IMR-90 (cell line): ENCODE measurements around the gene NOX3. TPM values are rescaled to one million over a fixed set of nuclear protein-coding genes. Genes with fewer than 3 reads are reported as not detected.

Experiments
- ATAC-seq: fragments of 200-7000 bp; cut with Tn5 transposase; 2 replicates; pipeline ENCODE4 v1.9.1; 2020; ENCODE audit warnings: low read depth, mild to moderate bottlenecking, moderate library complexity
- BruUV-seq: library from RNA; stranded (reverse); fragments of 400-500 nt; replicated peaks from 2 replicates; lab custom pipeline; 2021; lab: Mats Ljungman, UMichigan
- CTCF ChIA-PET: fragments of 300-600 bp; formaldehyde crosslinking; extraction: SDS; loops from one replicate; lab custom pipeline; 2021; ENCODE audit warnings: antibody characterized with exemption; lab: Yijun Ruan, JAX
- POLR2A ChIA-PET: fragments of 300-600 bp; sonication (Branson Sonifier 250); formaldehyde crosslinking; loops from one replicate; lab custom pipeline; 2022; ENCODE audit warnings: antibody characterized with exemption; ENCODE audit not compliant: unreplicated experiment; lab: Charles Lee
- DNase-seq: peaks from one replicate; pipeline ENCODE4 v3.0.0; 2013
- H2AFZ ChIP-seq: replicated peaks from 2 replicates; pipeline ENCODE3; 2013; ENCODE audit warnings: low read length, mild to moderate bottlenecking; ENCODE audit not compliant: poor library complexity
- H2AK5ac ChIP-seq: 2 replicates; pipeline ENCODE4 v1.6.1; 2013; ENCODE audit warnings: low read depth, low read length, inconsistent platforms
- H2AK9ac ChIP-seq: replicated peaks from 2 replicates; pipeline ENCODE3; 2013; ENCODE audit warnings: mild to moderate bottlenecking, low read depth, low read length, moderate library complexity; ENCODE audit not compliant: poor library complexity
- H2BK120ac ChIP-seq: 2 replicates; pipeline ENCODE4 v1.6.1; 2013; ENCODE audit warnings: low read depth, low read length, inconsistent platforms
- H2BK15ac ChIP-seq: 3 replicates; pipeline ENCODE4 v1.6.1; 2013; ENCODE audit warnings: low read depth, low read length, inconsistent platforms
- H2BK20ac ChIP-seq: 2 replicates; pipeline ENCODE4 v1.6.1; 2013; ENCODE audit warnings: low read depth, mild to moderate bottlenecking, inconsistent platforms, low read length, moderate library complexity
- H2BK5ac ChIP-seq: 2 replicates; pipeline ENCODE4 v1.6.1; 2013; ENCODE audit warnings: mild to moderate bottlenecking, low read depth, low read length, inconsistent platforms; ENCODE audit not compliant: poor library complexity, severe bottlenecking
- H3K14ac ChIP-seq: replicated peaks from 2 replicates; pipeline ENCODE4 v1.6.1; 2013; ENCODE audit warnings: low read depth, low read length, inconsistent platforms
- H3K18ac ChIP-seq: 2 replicates; pipeline ENCODE4 v1.6.1; 2013; ENCODE audit warnings: low read depth, low read length, control low read depth
- H3K23ac ChIP-seq: 2 replicates; pipeline ENCODE4 v1.6.1; 2013; ENCODE audit warnings: low read depth, low read length, inconsistent platforms
- H3K27ac ChIP-seq: 2 replicates; pipeline ENCODE4 v1.5.1; 2013; ENCODE audit warnings: mild to moderate bottlenecking, control low read depth, low read length; ENCODE audit not compliant: insufficient read depth
- H3K27me3 ChIP-seq: 2 replicates; pipeline ENCODE4 v1.6.1; 2013; ENCODE audit warnings: low read length; ENCODE audit not compliant: control insufficient read depth, insufficient read depth
- H3K36me3 ChIP-seq: 2 replicates; pipeline ENCODE4 v1.6.1; 2013; ENCODE audit warnings: low read length, mixed read lengths; ENCODE audit not compliant: control insufficient read depth, insufficient read depth
- H3K4ac ChIP-seq: 2 replicates; pipeline ENCODE4 v1.6.1; 2013; ENCODE audit warnings: low read depth, low read length, inconsistent platforms
- H3K4me1 ChIP-seq: 2 replicates; pipeline ENCODE4 v1.6.1; 2013; ENCODE audit warnings: low read length, mixed read lengths; ENCODE audit not compliant: control insufficient read depth, insufficient read depth
- H3K4me2 ChIP-seq: 2 replicates; pipeline ENCODE4 v1.6.1; 2013; ENCODE audit warnings: low read depth, mild to moderate bottlenecking, control low read depth, low read length, moderate library complexity
- H3K4me3 ChIP-seq: 2 replicates; pipeline ENCODE4 v1.5.1; 2013; ENCODE audit warnings: low read depth, mild to moderate bottlenecking, control low read depth, low read length, moderate library complexity; ENCODE audit not compliant: insufficient read depth
- H3K56ac ChIP-seq: 2 replicates; pipeline ENCODE4 v1.6.1; 2013; ENCODE audit warnings: low read length, inconsistent platforms; ENCODE audit not compliant: insufficient read depth; ENCODE audit errors: extremely low read depth
- H3K79me1 ChIP-seq, 2 experiments: 2 replicates each; pipeline ENCODE4 v1.6.1; 2013; ENCODE audit warnings: low read length in 2 of 2, inconsistent platforms in 1 of 2, low read depth in 1 of 2
- H3K9ac ChIP-seq: 2 replicates; pipeline ENCODE4 v1.6.1; 2013; ENCODE audit warnings: low read depth, low read length, control low read depth
- H3K9me1 ChIP-seq: 2 replicates; pipeline ENCODE4 v1.6.1; 2013; ENCODE audit warnings: low read length, inconsistent platforms; ENCODE audit not compliant: insufficient read depth
- H3K9me3 ChIP-seq: 2 replicates; pipeline ENCODE4 v1.6.1; 2013; ENCODE audit warnings: low read length; ENCODE audit not compliant: control insufficient read depth, insufficient read depth
- H4K20me1 ChIP-seq: 2 replicates; pipeline ENCODE4 v1.6.1; 2013; ENCODE audit warnings: low read length, inconsistent platforms; ENCODE audit not compliant: insufficient read depth
- H4K5ac ChIP-seq: 2 replicates; pipeline ENCODE4 v1.6.1; 2013; ENCODE audit warnings: mild to moderate bottlenecking, low read depth, low read length, control low read depth
- H4K8ac ChIP-seq, 2 experiments: 2 replicates each; pipeline ENCODE4 v1.6.1; 2013; ENCODE audit warnings: low read depth in 2 of 2, low read length in 2 of 2, control low read depth in 1 of 2, inconsistent platforms in 1 of 2
- H4K91ac ChIP-seq: 2 replicates; pipeline ENCODE4 v1.6.1; 2013; ENCODE audit warnings: low read depth, low read length, inconsistent platforms; ENCODE audit not compliant: insufficient read depth
- BHLHE40 ChIP-seq: fragments of 150-350 bp; IDR thresholded peaks from 2 replicates; pipeline ENCODE4 v1.6.1; 2016; ENCODE audit warnings: mild to moderate bottlenecking, low read depth, low read length
- CHD1 ChIP-seq: IDR thresholded peaks from 2 replicates; pipeline ENCODE4 v1.6.1; 2012; ENCODE audit warnings: low read depth, low read length, improper control_type of control experiment
- FOS ChIP-seq: fragments of 150-350 bp; IDR thresholded peaks from 2 replicates; pipeline ENCODE4 v1.6.1; 2016; ENCODE audit warnings: low read depth, low read length
- MAFK ChIP-seq: IDR thresholded peaks from 2 replicates; pipeline ENCODE4 v1.6.1; 2012; ENCODE audit warnings: low read depth, low read length, improper control_type of control experiment
- MAZ ChIP-seq: IDR thresholded peaks from 2 replicates; pipeline ENCODE4 v1.6.1; 2012; ENCODE audit warnings: low read depth, mild to moderate bottlenecking, low read length, improper control_type of control experiment, moderate library complexity, borderline replicate concordance
- MXI1 ChIP-seq: IDR thresholded peaks from 2 replicates; pipeline ENCODE4 v1.6.1; 2012; ENCODE audit warnings: low read depth, mild to moderate bottlenecking, low read length, moderate library complexity, borderline replicate concordance
- NFE2L2 ChIP-seq: fragments of 150-350 bp; IDR thresholded peaks from 2 replicates; pipeline ENCODE4 v1.6.1; 2016; ENCODE audit warnings: low read depth, mild to moderate bottlenecking, low read length
- RAD21 ChIP-seq: IDR thresholded peaks from 2 replicates; pipeline ENCODE4 v1.6.1; 2012; ENCODE audit warnings: low read length, improper control_type of control experiment
- RCOR1 ChIP-seq: IDR thresholded peaks from 2 replicates; pipeline ENCODE4 v1.6.1; 2012; ENCODE audit warnings: mild to moderate bottlenecking, low read length, improper control_type of control experiment; ENCODE audit not compliant: insufficient replicate concordance
- RFX5 ChIP-seq: IDR thresholded peaks from 2 replicates; pipeline ENCODE4 v1.8.0; 2012; ENCODE audit warnings: low read depth, mild to moderate bottlenecking, low read length, moderate library complexity
- SMC3 ChIP-seq: fragments of 150-350 bp; IDR thresholded peaks from 2 replicates; pipeline ENCODE4 v1.6.1; 2016; ENCODE audit warnings: low read depth, mild to moderate bottlenecking, antibody characterized with exemption, low read length, moderate library complexity
- WGBS, 2 experiments: methylation state at CpG; one replicate each; pipeline versions ENCODE4 v1.1.5 to v1.1.7; 2013; ENCODE audit warnings: missing lambda C conversion rate in 2 of 2; ENCODE audit not compliant: insufficient read length in 1 of 2; ENCODE audit errors: extremely low coverage in 2 of 2; 5-methylcytosine and 5-hydroxymethylcytosine counted together
- dilution Hi-C: fragments of 300-500 bp; cut with HindIII; formaldehyde crosslinking; loops from one replicate; pipeline ENCODE4 v1.14.3; 2018; ENCODE audit warnings: low sequenced_read_pairs; ENCODE audit not compliant: unreplicated experiment
- in situ Hi-C: fragments of 300-500 bp; cut with MboI; formaldehyde crosslinking; loops from 3 replicates; pipeline ENCODE4 v1.14.3; 2019; ENCODE audit warnings: low sequenced_read_pairs, inconsistent platforms, mixed read lengths
- intact Hi-C: fragments of 100-400 bp; cut with micrococcal nuclease; formaldehyde crosslinking; loops from 2 replicates; pipeline ENCODE4 v1.10.0; 2022
- polyA plus RNA-seq, 3 experiments: library from polyadenylated mRNA; depleted of rRNA; stranded (reverse); fragments of >200 nt; gene quantifications; 2 replicates each; pipeline ENCODE4 v1.2.3, GENCODE V29; 2012; ENCODE audit warnings: low replicate concordance in 1 of 3
- total RNA-seq: library from RNA; depleted of rRNA; stranded (reverse); fragments of >200 nt; gene quantifications from 2 replicates; pipeline ENCODE4 v1.2.3, GENCODE V29; 2012
- TF ChIP-seq, protein P1 (sequence below): fragments of 150-350 bp; IDR thresholded peaks from 2 replicates; pipeline ENCODE4 v1.6.1; 2016; ENCODE audit warnings: low read depth, mild to moderate bottlenecking, low read length, moderate library complexity, borderline replicate concordance
- TF ChIP-seq, protein P2 (sequence below): fragments of 150-350 bp; IDR thresholded peaks from 2 replicates; pipeline ENCODE4 v1.6.1; 2017; ENCODE audit warnings: mild to moderate bottlenecking, antibody characterized with exemption, low read length, low read depth
- TF ChIP-seq, protein P3 (sequence below): conservative IDR thresholded peaks from 2 replicates; pipeline ENCODE4 v1.5.1; 2012; ENCODE audit warnings: mild to moderate bottlenecking, low read depth, low read length, improper control_type of control experiment

NOX3 gene
- total and polyA plus RNA-seq, 2 of the 4 experiments (the other 2 are of a cell fraction) = not detected

DNA sequence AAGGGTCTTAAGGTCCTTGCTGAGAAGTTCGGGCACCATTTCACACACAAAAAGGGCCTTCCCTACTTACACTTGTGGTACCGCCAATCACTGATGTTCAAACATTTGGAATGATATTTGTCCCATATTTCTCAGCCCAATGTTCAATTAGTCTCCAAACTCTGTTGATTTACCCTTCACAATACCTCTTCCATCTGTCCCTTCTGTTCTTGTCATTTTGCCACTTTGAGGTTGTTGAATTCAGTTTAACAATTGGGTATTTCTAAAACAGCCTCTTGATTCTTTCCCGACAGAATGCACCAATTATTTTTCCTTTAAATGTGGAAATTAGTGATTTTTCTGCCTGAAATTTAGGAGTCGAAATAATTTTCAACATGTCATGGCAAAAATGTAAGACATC, 46.2 kb downstream of the NOX3 start:
- intact Hi-C loops (no loop called here), in situ Hi-C loops (no loop called here), dilution Hi-C loops (no loop called here)
- H4K8ac ChIP-seq = no peak overlapping the region
- H3K4me1 ChIP-seq = no peaks in the 10 kb centered on the region
- ChIA-PET POLR2A (no interaction called here), CTCF (interaction anchor here (1.6 kb wide), 2 partner anchors 64 to 70 kb away, joined by 3 read pairs; no protein-coding TSS in a partner anchor)
- no peak overlapping the region for H3K56ac ChIP-seq
- no peak overlapping the region for H4K5ac ChIP-seq
- no peaks in the 10 kb centered on the region for H3K27me3 ChIP-seq
- no peak overlapping the region for H3K14ac ChIP-seq
- H2AK5ac ChIP-seq = no peak overlapping the region
- no peak for DNase-seq
- no peaks in the 10 kb centered on the region for H3K36me3 ChIP-seq
- H2BK120ac ChIP-seq = no peak overlapping the region
- no peak overlapping the region for H2BK15ac ChIP-seq
- no peak overlapping the region for H3K4me3 ChIP-seq
- TF ChIP-seq RCOR1 = no peak
- TF ChIP-seq, protein P1, sequence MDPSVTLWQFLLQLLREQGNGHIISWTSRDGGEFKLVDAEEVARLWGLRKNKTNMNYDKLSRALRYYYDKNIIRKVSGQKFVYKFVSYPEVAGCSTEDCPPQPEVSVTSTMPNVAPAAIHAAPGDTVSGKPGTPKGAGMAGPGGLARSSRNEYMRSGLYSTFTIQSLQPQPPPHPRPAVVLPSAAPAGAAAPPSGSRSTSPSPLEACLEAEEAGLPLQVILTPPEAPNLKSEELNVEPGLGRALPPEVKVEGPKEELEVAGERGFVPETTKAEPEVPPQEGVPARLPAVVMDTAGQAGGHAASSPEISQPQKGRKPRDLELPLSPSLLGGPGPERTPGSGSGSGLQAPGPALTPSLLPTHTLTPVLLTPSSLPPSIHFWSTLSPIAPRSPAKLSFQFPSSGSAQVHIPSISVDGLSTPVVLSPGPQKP = no peak
- no peak for TF ChIP-seq MXI1
- no peak for TF ChIP-seq CHD1
- no peak for TF ChIP-seq NFE2L2
- no peak for TF ChIP-seq RFX5
- TF ChIP-seq FOS = no peak
- no peak for TF ChIP-seq MAZ
- TF ChIP-seq SMC3 = no peak
- TF ChIP-seq, protein P2, sequence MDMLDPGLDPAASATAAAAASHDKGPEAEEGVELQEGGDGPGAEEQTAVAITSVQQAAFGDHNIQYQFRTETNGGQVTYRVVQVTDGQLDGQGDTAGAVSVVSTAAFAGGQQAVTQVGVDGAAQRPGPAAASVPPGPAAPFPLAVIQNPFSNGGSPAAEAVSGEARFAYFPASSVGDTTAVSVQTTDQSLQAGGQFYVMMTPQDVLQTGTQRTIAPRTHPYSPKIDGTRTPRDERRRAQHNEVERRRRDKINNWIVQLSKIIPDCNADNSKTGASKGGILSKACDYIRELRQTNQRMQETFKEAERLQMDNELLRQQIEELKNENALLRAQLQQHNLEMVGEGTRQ = no peak
- TF ChIP-seq RAD21 = no peak
- TF ChIP-seq BHLHE40 = no peak
- no peak for TF ChIP-seq MAFK
- TF ChIP-seq, protein P3, sequence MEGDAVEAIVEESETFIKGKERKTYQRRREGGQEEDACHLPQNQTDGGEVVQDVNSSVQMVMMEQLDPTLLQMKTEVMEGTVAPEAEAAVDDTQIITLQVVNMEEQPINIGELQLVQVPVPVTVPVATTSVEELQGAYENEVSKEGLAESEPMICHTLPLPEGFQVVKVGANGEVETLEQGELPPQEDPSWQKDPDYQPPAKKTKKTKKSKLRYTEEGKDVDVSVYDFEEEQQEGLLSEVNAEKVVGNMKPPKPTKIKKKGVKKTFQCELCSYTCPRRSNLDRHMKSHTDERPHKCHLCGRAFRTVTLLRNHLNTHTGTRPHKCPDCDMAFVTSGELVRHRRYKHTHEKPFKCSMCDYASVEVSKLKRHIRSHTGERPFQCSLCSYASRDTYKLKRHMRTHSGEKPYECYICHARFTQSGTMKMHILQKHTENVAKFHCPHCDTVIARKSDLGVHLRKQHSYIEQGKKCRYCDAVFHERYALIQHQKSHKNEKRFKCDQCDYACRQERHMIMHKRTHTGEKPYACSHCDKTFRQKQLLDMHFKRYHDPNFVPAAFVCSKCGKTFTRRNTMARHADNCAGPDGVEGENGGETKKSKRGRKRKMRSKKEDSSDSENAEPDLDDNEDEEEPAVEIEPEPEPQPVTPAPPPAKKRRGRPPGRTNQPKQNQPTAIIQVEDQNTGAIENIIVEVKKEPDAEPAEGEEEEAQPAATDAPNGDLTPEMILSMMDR = no peak
- H3K9me1 ChIP-seq = no peaks in the 10 kb centered on the region; the same call in 1 of the 2 replicates
- no peak overlapping the region for H4K91ac ChIP-seq
- no peak overlapping the region for H3K9ac ChIP-seq
- H3K4me2 ChIP-seq = no peak overlapping the region
- 100% methylated on average over 1 of the region's 4 CpGs; no CpG with 5 or more reads in 1 of the 2 experiments for WGBS, 2 experiments
- no peak overlapping the region for H3K27ac ChIP-seq
- no peak overlapping the region for H2AFZ ChIP-seq
- no peaks in the 10 kb centered on the region for H3K79me1 ChIP-seq
- H2BK20ac ChIP-seq = no peak overlapping the region
- H3K9me3 ChIP-seq = no peaks in the 10 kb centered on the region
- no peaks in the 10 kb centered on the region for H4K20me1 ChIP-seq
- BruUV-seq = no TSS peak
- H3K18ac ChIP-seq = no peak overlapping the region
- H3K23ac ChIP-seq = no peak overlapping the region
- no peak overlapping the region for H2BK5ac ChIP-seq
- no peak for ATAC-seq
- H3K4ac ChIP-seq = no peak overlapping the region
- H2AK9ac ChIP-seq = no peak overlapping the region
